Stimulated activated CD8-positive, alpha-beta memory T cell treated with anti-CD3 and anti-CD28 coated beads, Interleukin-4, amount 100 ng/mL, for 4 hours (primary cell): ENCODE data around the gene MMEL1.
A peak's percentile ranks its signal among the peaks of the same experiment; 100 is the strongest.

Source experiments
- DNase-seq, 2 donors: peaks; one replicate each; pipeline ENCODE4 v3.0.0-alpha.2; 2020; ENCODE audit warnings: low read depth in 2 of 2, low spot score in 1 of 2

The MMEL1 gene

GRCh38 chr1:2591581-2592261 is 41.1 kb downstream of the MMEL1 start:
- no peak for DNase-seq

GRCh38 chr1:2591233-2591580 is 41.6 kb downstream of the MMEL1 start:
- no peak for DNase-seq

GRCh38 chr1:2590233-2591141 is 42.3 kb downstream of the MMEL1 start:
- no peak for DNase-seq

- DNase-seq = no peak
Observed at GRCh38 chr1:2589431-2590232, 43.2 kb downstream of the MMEL1 start.

- DNase-seq = no peak
Observed at GRCh38 chr1:2588661-2589430, 44.0 kb downstream of the MMEL1 start.

GRCh38 chr1:2587860-2588571 is 44.8 kb downstream of the MMEL1 start:
- no peak for DNase-seq

- DNase-seq = no peak
Observed at GRCh38 chr1:2587071-2587859, 45.6 kb downstream of the MMEL1 start.

- DNase-seq = peak; percentile 88 to 97
Observed at GRCh38 chr1:2586154-2587070, 46.4 kb downstream of the MMEL1 start, which contains the start of gene PRXL2B. Gene PRXL2B, plus strand, starts transcription at chr1:2586777. Its CDS starts 109 bp downstream, at chr1:2586886.

- DNase-seq = peak; percentile 25 to 43
Observed at GRCh38 chr1:2585318-2586092, 47.3 kb downstream of the MMEL1 start.

- no peak for DNase-seq
Observed at GRCh38 chr1:2584686-2585317, 48.0 kb downstream of the MMEL1 start.

- DNase-seq = no peak
Observed at GRCh38 chr1:2583871-2584351, 48.9 kb downstream of the MMEL1 start.

GRCh38 chr1:2583331-2583791 is 49.5 kb downstream of the MMEL1 start:
- no peak for DNase-seq

GRCh38 chr1:2582391-2582790 is 50.4 kb downstream of the MMEL1 start:
- DNase-seq = no peak

GRCh38 chr1:2580691-2581090 is 52.1 kb downstream of the MMEL1 start:
- no peak for DNase-seq

GRCh38 chr1:2578758-2579118 is 54.1 kb downstream of the MMEL1 start:
- no peak for DNase-seq

GRCh38 chr1:2577565-2578075 is 55.2 kb downstream of the MMEL1 start:
- peak in 1 of 2 donors; percentile 32 for DNase-seq
